ENCODE measurements around the gene PADI4. TPM values are rescaled to one million over a fixed set of nuclear protein-coding genes. Genes with fewer than 3 reads are reported as not detected.

PADI4 gene
- total and polyA plus RNA-seq, 4 donors, result 0.11 to 11.2 (median 0.89) TPM; not detected in 1

DNA sequence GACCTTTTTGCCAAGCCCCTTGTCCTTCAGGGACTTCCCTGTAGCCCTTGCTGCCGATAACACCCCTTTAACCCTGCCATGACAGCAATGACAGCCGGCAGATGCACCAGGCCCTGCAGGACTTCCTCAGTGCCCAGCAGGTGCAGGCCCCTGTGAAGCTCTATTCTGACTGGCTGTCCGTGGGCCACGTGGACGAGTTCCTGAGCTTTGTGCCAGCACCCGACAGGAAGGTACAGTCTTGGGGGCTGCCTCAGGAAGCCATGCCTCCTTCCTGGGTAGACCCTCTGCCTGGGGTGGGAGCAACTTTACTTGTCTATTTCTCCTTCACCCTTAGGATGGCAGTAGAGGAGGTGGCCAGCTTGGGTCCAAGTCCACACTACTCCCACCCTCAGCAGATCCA lies 47.9 kb downstream of the PADI4 start:
- DNase-seq (ENCODE audit: low read depth in 4 of 6, low spot score in 6 of 6), result no peak
- Histone ChIP-seq H3K36me3 (ENCODE audit: control insufficient read depth, insufficient read depth, low read length) (no peaks in the 10 kb centered on the region), H3K4me3 (ENCODE audit: low read depth, low read length) (no peak overlapping the region), H3K27ac (ENCODE audit: low read depth, low read length) (no peak overlapping the region), H3K9me3 (ENCODE audit: control insufficient read depth, insufficient read depth, low read length) (no peaks in the 10 kb centered on the region), H3K4me1 (ENCODE audit: control insufficient read depth, insufficient read depth, low read length) (no peaks in the 10 kb centered on the region), H3K27me3 (ENCODE audit: control insufficient read depth, insufficient read depth, low read length) (peaks cover 2% of the 10 kb centered on the region)
- 69% methylated on average over 6 of the region's 6 CpGs for WGBS (ENCODE audit: insufficient coverage)

DNA sequence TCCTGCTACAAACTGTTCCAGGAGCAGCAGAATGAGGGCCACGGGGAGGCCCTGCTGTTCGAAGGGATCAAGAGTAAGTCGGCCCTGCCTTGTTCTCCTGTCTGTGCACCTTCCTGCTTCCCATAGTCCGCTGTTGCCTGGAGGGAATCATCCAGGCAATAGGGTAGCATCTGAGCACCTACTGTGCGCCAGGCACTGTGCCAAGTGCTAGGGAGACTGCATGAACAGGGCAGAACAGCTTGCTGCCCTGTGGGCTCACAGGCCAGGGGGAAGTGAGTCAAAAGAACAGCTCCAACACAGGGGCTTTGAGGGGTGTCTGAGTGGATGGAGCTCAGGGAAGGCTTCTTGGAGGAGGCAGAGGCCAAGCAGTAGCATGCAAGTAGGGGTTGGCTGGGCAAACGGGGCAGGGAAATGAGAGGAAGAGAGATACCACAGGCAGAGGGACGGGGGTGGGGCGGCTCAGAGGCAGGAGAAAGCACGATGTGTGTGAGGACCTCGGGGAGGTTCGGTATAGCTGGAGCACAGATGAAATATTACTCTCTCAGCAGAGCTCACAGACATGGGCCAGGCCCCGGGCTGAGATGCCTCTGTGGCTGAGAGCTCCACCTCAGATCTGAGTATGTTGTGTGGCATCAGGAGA lies 48.5 kb downstream of the PADI4 start:
- Histone ChIP-seq H3K4me3 (ENCODE audit: low read depth, low read length) (no peak overlapping the region), H3K27me3 (ENCODE audit: control insufficient read depth, insufficient read depth, low read length) (peaks cover 2% of the 10 kb centered on the region), H3K36me3 (ENCODE audit: control insufficient read depth, insufficient read depth, low read length) (no peaks in the 10 kb centered on the region), H3K27ac (ENCODE audit: low read depth, low read length) (no peak overlapping the region), H3K4me1 (ENCODE audit: control insufficient read depth, insufficient read depth, low read length) (no peaks in the 10 kb centered on the region), H3K9me3 (ENCODE audit: control insufficient read depth, insufficient read depth, low read length) (no peaks in the 10 kb centered on the region)
- no peak for DNase-seq (ENCODE audit: low read depth in 4 of 6, low spot score in 6 of 6)
- WGBS (ENCODE audit: insufficient coverage), result 70% methylated on average over 9 of the region's 12 CpGs

GRCh38 chr1:17358557-17358956 lies 50.6 kb downstream of the PADI4 start:
- 86% methylated on average over 1 of the region's 4 CpGs for WGBS (ENCODE audit: insufficient coverage)
- no peak for DNase-seq (ENCODE audit: low read depth in 4 of 6, low spot score in 6 of 6)

DNA sequence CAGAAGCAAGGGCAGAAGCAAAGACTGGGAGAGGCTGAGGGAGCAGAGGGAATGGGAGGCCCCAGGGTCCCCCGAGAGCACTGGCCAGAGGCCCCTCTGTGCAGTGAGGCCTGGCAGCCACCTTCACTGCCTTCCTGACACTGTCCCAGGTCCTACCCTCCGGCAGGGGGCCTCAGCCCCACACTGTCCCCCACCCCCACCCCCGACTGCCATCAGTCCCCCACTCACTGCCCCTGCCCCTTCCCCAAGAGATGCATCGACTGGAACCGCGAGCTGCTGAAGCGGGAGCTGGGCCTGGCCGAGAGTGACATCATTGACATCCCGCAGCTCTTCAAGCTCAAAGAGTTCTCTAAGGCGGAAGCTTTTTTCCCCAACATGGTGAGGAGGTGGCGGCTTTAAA lies 51.0 kb downstream of the PADI4 start:
- Histone ChIP-seq H3K4me3 (ENCODE audit: low read depth, low read length) (no peak overlapping the region), H3K36me3 (ENCODE audit: control insufficient read depth, insufficient read depth, low read length) (no peaks in the 10 kb centered on the region), H3K27ac (ENCODE audit: low read depth, low read length) (no peak overlapping the region), H3K9me3 (ENCODE audit: control insufficient read depth, insufficient read depth, low read length) (no peaks in the 10 kb centered on the region), H3K27me3 (ENCODE audit: control insufficient read depth, insufficient read depth, low read length) (peaks cover 2% of the 10 kb centered on the region), H3K4me1 (ENCODE audit: control insufficient read depth, insufficient read depth, low read length) (no peaks in the 10 kb centered on the region)
- WGBS (ENCODE audit: insufficient coverage), result 46% methylated on average over 6 of the region's 11 CpGs
- no peak for DNase-seq (ENCODE audit: low read depth in 4 of 6, low spot score in 6 of 6)

More at GRCh38 chr1:17358557-17358956, 50.6 kb downstream of the PADI4 start:
- Histone ChIP-seq H3K36me3 (ENCODE audit: control insufficient read depth, insufficient read depth, low read length) (no peaks in the 10 kb centered on the region), H3K9me3 (ENCODE audit: control insufficient read depth, insufficient read depth, low read length) (no peaks in the 10 kb centered on the region), H3K27ac (ENCODE audit: low read depth, low read length) (no peak overlapping the region), H3K27me3 (ENCODE audit: control insufficient read depth, insufficient read depth, low read length) (peaks cover 2% of the 10 kb centered on the region), H3K4me1 (ENCODE audit: control insufficient read depth, insufficient read depth, low read length) (no peaks in the 10 kb centered on the region), H3K4me3 (ENCODE audit: low read depth, low read length) (no peak overlapping the region)

GRCh38 chr1:17359808-17360207 lies 51.8 kb downstream of the PADI4 start:
- Histone ChIP-seq H3K9me3 (ENCODE audit: control insufficient read depth, insufficient read depth, low read length) (no peaks in the 10 kb centered on the region), H3K36me3 (ENCODE audit: control insufficient read depth, insufficient read depth, low read length) (no peaks in the 10 kb centered on the region), H3K27ac (ENCODE audit: low read depth, low read length) (no peak overlapping the region), H3K4me1 (ENCODE audit: control insufficient read depth, insufficient read depth, low read length) (no peaks in the 10 kb centered on the region), H3K27me3 (ENCODE audit: control insufficient read depth, insufficient read depth, low read length) (peaks cover 2% of the 10 kb centered on the region), H3K4me3 (ENCODE audit: low read depth, low read length) (no peak overlapping the region)
- 89% methylated on average over 9 of the region's 9 CpGs for WGBS (ENCODE audit: insufficient coverage)
- no peak for DNase-seq (ENCODE audit: low read depth in 4 of 6, low spot score in 6 of 6)

GRCh38 chr1:17360272-17360956 lies 52.4 kb downstream of the PADI4 start:
- WGBS (ENCODE audit: insufficient coverage), result 82% methylated on average over 4 of the region's 11 CpGs
- peaks cover 2% of the 10 kb centered on the region for H3K27me3 ChIP-seq (ENCODE audit: control insufficient read depth, insufficient read depth, low read length)
- no peaks in the 10 kb centered on the region for H3K4me1 ChIP-seq (ENCODE audit: control insufficient read depth, insufficient read depth, low read length)
- no peaks in the 10 kb centered on the region for H3K36me3 ChIP-seq (ENCODE audit: control insufficient read depth, insufficient read depth, low read length)
- H3K4me3 ChIP-seq (ENCODE audit: low read depth, low read length), result no peak overlapping the region
- H3K27ac ChIP-seq (ENCODE audit: low read depth, low read length), result no peak overlapping the region
- no peaks in the 10 kb centered on the region for H3K9me3 ChIP-seq (ENCODE audit: control insufficient read depth, insufficient read depth, low read length)
- no peak for DNase-seq (ENCODE audit: low read depth in 4 of 6, low spot score in 6 of 6)

DNA sequence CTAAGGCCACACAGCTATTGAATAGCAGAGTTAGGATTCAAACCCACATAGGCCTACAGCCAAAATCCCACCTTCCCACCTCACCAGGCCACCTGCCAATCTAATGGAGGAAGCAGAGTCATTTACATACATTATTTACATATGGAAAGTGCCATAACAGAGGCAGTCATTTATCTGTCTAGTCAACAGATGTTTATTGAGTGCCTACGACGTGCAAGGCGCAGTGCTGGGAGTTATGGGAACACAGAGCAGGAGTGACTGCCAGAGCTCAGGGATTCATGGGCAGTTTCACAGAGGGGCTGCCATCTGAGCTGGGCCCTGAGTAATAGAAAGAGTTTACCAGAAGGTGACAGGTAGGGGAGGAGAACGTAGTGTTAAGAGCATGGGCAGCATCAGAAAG lies 53.7 kb downstream of the PADI4 start:
- peak in 1 of 6 donors; percentile 51 for DNase-seq (ENCODE audit: low read depth in 4 of 6, low spot score in 6 of 6)
- Histone ChIP-seq H3K27ac (ENCODE audit: low read depth, low read length) (no peak overlapping the region), H3K36me3 (ENCODE audit: control insufficient read depth, insufficient read depth, low read length) (no peaks in the 10 kb centered on the region), H3K9me3 (ENCODE audit: control insufficient read depth, insufficient read depth, low read length) (no peaks in the 10 kb centered on the region), H3K27me3 (ENCODE audit: control insufficient read depth, insufficient read depth, low read length) (no peaks in the 10 kb centered on the region), H3K4me1 (ENCODE audit: control insufficient read depth, insufficient read depth, low read length) (no peaks in the 10 kb centered on the region), H3K4me3 (ENCODE audit: low read depth, low read length) (no peak overlapping the region)
- 72% methylated on average over 4 of the region's 4 CpGs for WGBS (ENCODE audit: insufficient coverage)

DNA sequence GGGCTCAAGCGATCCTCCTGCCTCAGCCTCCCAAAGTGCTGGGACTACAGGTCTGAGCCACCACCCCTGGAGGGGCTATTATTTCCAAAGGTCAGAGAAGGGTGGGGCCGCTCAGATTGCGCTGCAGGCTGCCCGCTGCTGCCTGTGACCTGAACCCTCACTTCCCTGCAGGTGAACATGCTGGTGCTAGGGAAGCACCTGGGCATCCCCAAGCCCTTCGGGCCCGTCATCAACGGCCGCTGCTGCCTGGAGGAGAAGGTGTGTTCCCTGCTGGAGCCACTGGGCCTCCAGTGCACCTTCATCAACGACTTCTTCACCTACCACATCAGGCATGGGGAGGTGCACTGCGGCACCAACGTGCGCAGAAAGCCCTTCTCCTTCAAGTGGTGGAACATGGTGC lies 55.4 kb downstream of the PADI4 start:
- WGBS (ENCODE audit: insufficient coverage), result 88% methylated on average over 7 of the region's 12 CpGs
- Histone ChIP-seq H3K4me3 (ENCODE audit: low read depth, low read length) (no peak overlapping the region), H3K4me1 (ENCODE audit: control insufficient read depth, insufficient read depth, low read length) (no peaks in the 10 kb centered on the region), H3K27me3 (ENCODE audit: control insufficient read depth, insufficient read depth, low read length) (no peaks in the 10 kb centered on the region), H3K27ac (ENCODE audit: low read depth, low read length) (no peak overlapping the region), H3K36me3 (ENCODE audit: control insufficient read depth, insufficient read depth, low read length) (no peaks in the 10 kb centered on the region), H3K9me3 (ENCODE audit: control insufficient read depth, insufficient read depth, low read length) (no peaks in the 10 kb centered on the region)
- DNase-seq (ENCODE audit: low read depth in 4 of 6, low spot score in 6 of 6), result no peak

GRCh38 chr1:17363771-17364170 lies 55.8 kb downstream of the PADI4 start:
- Histone ChIP-seq H3K4me3 (ENCODE audit: low read depth, low read length) (no peak overlapping the region), H3K27me3 (ENCODE audit: control insufficient read depth, insufficient read depth, low read length) (no peaks in the 10 kb centered on the region), H3K4me1 (ENCODE audit: control insufficient read depth, insufficient read depth, low read length) (no peaks in the 10 kb centered on the region), H3K27ac (ENCODE audit: low read depth, low read length) (no peak overlapping the region), H3K9me3 (ENCODE audit: control insufficient read depth, insufficient read depth, low read length) (no peaks in the 10 kb centered on the region), H3K36me3 (ENCODE audit: control insufficient read depth, insufficient read depth, low read length) (no peaks in the 10 kb centered on the region)
- WGBS (ENCODE audit: insufficient coverage), result 87% methylated on average over 3 of the region's 4 CpGs
- no peak for DNase-seq (ENCODE audit: low read depth in 4 of 6, low spot score in 6 of 6)

DNA sequence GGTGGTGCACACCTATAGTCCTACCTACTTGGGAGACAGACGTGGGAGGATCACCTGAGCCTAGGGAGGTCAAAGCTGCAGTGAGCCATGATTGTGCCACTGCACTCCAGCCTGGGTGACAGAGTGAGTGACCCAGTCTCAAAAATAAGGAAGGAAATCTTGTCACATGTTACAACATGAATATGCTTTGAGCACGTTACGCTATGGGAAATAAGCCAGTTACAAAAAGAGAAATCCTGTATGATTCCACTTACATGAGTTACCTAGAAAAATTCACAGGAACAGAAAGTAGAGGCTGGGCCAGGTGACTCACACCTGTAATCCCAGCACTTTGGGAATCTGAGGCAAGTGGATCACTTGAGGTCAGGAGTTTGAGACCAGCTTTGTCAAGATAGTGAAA lies 57.3 kb downstream of the PADI4 start:
- Histone ChIP-seq H3K27ac (ENCODE audit: low read depth, low read length) (no peak overlapping the region), H3K27me3 (ENCODE audit: control insufficient read depth, insufficient read depth, low read length) (no peaks in the 10 kb centered on the region), H3K4me1 (ENCODE audit: control insufficient read depth, insufficient read depth, low read length) (no peaks in the 10 kb centered on the region), H3K4me3 (ENCODE audit: low read depth, low read length) (no peak overlapping the region), H3K36me3 (ENCODE audit: control insufficient read depth, insufficient read depth, low read length) (no peaks in the 10 kb centered on the region), H3K9me3 (ENCODE audit: control insufficient read depth, insufficient read depth, low read length) (no peaks in the 10 kb centered on the region)
- WGBS (ENCODE audit: insufficient coverage), result no CpG with 5 or more reads among the region's 3 CpGs
- no peak for DNase-seq (ENCODE audit: low read depth in 4 of 6, low spot score in 6 of 6)

All from spinal cord (tissue), 10 donors.